ENCODE data around the gene CD40.

CD40 gene

DNA sequence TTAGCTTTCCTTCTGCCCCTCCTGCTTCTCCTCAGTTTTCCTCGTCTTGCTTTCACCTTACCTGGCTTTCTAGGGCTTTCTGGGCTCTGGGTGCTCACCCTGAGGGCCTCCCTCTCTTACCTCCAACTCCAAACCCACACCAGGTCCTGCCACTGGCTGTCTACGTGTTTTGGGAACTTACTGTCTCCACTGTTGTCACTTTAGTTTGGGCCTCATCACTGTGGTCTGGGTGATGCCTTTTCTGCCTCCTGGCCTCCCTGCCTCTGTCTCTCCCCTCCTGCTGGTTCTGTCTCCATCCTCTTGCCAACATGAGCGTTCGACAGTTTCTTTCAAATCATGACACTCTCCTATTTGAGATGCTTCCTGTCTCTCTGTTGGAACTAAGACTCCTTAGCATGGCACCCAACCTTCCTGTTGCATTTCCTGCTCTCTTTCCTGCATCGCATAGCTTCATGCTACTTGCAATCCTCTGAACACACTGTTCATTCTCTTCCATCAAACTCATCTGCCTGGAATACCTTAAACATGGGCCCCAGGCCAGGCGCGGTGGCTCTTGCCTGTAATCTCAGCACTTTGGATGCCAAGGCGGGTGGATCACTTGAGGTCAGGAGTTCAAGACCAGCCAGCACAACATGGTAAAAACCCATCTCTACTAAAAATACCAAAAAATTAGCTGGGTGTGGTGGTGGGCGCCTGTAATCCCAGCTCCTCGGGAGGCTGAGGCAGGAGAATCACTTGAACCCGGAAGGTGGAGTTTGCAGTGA lies 5.5 kb downstream of the CD40 start:
- DNase-seq = no peak

DNA sequence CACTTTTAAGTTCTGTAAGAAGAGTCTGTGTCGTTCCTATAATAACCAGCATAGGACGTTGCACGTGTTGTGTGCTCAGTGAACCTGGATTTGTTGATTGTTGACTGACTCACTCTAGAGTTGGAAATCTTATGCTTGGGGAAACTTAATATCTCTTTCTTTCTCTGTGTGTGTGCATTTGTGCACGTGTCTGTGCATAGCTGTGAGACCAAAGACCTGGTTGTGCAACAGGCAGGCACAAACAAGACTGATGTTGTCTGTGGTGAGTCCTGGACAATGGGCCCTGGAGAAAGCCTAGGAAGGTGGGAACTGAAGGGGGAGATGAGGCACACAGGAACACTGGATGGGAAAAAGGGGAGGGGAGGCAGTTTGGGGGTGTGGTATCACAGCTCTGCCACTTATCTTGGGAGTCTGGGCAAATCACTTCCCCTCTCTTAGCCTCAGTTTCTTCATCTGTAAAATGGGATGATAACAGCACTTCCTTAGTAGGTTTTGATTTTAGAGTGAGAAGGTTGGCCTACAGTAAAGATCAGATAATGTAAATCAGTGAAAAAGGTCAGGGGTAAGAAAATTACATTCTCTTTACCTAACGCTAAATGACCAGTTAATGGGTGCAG lies 8.4 kb downstream of the CD40 start:
- DNase-seq = no peak

DNA sequence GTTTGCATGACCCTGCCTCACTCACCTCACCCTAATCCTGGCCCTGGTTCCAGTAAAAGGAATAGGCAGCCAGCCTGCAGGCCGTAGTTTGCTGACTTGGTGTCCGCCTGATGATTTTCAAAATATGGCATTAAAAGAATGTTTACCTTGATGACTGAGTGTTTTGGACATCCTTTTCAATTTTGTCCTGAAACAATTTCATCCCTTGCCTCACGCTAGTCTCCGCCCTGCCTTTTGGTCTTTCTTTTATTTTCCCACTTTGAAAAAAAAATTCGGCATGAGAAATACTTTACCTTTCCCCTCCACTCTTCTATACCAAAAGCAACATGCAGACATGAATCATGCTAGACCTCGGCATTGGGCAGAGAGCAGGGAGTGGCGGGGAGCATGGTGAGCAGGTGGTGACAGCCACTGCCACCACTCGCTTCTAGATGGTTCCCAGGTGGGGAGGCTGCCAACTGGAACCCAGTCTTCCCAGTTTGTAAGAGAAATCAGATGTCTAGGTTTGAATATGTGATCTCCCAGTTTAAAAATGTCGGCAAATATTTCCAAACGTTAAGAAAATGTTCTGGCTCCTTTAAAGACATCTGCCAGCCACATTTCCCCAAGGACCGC lies 9.4 kb downstream of the CD40 start:
- DNase-seq = no peak

GRCh38 chr20:46128310-46129151 lies 10.4 kb downstream of the CD40 start:
- no peak for DNase-seq

- DNase-seq = no peak
Measured at GRCh38 chr20:46129955-46130481, 11.9 kb downstream of the CD40 start.

- DNase-seq = no peak
Measured at GRCh38 chr20:46130534-46130933, 12.4 kb downstream of the CD40 start.

- DNase-seq = no peak
Measured at GRCh38 chr20:46131396-46131795, 13.3 kb downstream of the CD40 start.

DNA sequence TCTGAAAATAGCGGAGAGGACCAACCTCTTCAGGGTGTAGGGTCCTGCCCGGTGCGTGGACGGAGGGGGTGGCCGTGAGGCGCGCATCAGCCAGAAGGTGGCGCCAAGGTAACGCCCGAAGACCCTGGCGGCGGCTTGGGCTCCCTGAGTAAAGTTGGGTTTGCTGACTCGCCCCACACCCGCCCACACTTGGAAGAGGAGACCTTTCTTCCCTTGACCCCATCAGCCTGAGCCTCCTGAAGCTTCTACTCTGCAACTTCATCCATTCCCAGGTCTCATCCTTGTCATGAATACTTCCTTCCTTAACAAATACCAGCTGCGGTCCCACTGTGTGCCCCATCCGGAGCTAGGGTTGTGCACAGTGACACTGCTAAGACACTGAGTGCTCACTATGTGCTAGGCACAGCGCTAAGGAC lies 14.6 kb downstream of the CD40 start:
- DNase-seq = peak; percentile 33

GRCh38 chr20:46133886-46134654 lies 16.0 kb downstream of the CD40 start:
- DNase-seq = no peak

DNA sequence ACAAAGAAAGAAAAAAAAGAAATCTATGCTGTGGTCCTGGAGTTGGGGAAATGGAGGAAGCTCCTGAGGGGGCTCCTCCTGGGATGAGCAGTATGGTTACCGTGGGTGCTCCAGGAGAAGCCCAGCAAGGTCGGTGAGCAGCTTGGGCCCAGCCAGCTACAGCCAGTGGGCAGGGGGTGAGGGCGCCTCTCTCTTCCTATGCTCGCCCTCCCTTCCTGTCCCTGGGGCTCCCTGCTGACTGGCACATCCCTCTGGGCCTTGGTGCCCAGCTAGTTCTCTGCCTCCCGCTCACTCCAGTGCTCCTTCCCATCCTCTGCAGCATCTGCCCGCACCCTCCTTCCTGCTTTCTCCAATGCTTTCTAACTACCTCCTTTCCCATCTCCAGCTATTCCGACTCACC lies 16.6 kb downstream of the CD40 start:
- DNase-seq = no peak

DNA sequence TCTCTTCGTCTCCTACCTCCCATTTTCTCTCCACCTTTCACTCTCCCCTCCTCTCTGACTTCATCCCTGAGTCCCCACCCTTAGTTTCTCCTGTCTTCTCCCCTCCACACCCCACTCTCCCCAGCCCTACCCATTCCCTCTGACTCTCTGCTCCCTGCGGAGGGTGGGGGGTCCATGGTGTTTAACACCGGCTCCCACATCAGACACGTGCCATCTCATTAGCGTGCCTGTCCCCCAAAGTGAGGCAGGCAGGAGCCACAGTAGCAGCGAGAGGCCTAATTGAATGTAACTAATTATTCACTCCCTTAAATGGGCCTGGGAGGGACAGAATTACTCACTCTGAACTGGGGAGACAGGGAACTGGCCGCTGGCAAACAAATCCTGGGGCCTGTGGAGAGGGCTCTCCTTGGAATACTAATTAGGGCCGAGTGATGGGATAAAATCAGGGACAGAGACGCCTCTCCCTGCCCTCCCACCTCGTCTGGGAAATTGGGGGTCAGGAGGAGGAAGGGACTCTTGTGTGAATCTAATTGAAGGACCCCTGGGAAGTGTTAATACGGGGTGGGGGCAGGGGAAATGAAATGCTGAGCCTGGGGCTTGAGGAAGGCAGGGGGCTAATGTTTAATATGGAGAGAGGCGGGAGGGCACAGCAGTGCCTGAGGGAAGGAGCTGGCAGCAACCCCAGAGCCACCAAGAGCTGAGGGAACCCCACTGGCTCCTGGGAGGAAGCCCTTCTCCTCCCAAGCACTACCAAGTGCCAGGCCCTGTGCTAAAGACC lies 17.9 kb downstream of the CD40 start:
- DNase-seq = no peak

DNA sequence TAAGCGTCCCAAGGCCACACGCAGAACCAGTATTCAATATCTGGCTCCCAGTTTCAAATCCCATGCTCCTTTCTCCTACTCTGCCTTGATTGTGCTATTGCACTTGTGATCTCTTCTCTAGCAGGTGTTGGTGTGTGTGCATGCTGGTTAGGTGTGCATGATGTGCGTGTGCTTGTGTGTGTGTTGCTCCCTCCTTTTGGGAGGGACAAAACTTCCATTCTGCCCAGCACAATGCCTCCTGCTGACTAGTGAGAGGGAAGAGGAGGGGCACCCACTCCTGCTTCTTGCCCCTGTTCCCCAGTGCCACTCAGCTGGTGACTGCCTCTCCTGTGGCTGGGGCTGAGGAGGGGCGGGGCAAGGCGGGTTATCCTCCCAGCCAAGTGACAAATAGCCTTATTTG lies 19.7 kb downstream of the CD40 start:
- no peak for DNase-seq

DNA sequence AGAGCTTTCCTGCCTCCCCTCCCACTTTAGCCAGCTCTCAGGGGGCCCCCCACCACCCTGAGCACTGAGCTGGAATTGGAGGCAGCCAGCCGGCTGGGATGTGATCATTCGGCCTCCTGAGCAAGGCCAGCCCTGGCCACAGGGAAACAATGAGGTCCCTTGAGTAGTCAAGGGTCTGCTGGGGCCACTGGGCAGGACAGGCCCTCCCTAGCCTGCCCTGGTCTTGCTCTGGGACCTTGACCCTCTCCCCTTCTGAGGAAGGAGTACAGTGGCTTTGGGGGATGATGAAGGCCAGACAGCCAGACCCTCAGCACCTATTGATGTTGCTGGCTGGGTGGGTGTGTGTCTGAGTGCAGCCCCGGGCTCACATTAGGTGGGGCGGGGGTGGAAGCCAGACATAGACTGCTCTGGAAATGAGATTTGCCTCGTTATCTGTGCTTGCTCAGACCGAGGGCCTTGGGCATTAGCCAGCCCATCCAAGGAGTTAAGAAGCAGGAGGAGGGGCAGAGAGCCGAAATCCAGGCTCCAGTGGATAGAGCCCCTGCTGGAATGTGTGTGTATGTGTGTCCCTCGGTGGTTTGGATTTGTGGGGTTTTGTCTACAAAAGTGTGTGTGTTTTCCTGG lies 21.3 kb downstream of the CD40 start:
- DNase-seq = no peak

GRCh38 chr20:46139908-46140482 lies 21.9 kb downstream of the CD40 start:
- no peak for DNase-seq

- DNase-seq = no peak
Measured at GRCh38 chr20:46142124-46142523, 24.0 kb downstream of the CD40 start.

- no peak for DNase-seq
Measured at GRCh38 chr20:46144432-46145025, 26.4 kb downstream of the CD40 start.

DNA sequence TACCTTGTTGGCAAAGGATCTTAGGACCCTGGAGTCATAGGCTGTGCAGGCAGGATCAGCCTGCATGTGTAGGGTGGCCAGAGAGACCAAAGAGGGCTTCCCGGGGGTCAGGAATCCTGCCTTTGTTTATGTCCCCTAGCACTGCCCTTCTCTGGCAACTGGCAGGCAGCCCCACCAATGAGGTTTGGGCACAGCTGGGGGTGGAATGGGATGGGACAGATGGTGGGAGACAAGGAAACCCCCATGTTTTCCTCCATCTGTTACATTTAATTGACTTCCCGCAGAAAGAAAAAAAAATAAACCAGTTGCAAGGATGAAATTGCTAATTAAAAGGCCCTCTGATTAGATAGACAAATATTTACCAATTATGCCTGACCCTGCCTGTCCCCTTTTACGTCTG lies 27.6 kb downstream of the CD40 start:
- DNase-seq = no peak

DNA sequence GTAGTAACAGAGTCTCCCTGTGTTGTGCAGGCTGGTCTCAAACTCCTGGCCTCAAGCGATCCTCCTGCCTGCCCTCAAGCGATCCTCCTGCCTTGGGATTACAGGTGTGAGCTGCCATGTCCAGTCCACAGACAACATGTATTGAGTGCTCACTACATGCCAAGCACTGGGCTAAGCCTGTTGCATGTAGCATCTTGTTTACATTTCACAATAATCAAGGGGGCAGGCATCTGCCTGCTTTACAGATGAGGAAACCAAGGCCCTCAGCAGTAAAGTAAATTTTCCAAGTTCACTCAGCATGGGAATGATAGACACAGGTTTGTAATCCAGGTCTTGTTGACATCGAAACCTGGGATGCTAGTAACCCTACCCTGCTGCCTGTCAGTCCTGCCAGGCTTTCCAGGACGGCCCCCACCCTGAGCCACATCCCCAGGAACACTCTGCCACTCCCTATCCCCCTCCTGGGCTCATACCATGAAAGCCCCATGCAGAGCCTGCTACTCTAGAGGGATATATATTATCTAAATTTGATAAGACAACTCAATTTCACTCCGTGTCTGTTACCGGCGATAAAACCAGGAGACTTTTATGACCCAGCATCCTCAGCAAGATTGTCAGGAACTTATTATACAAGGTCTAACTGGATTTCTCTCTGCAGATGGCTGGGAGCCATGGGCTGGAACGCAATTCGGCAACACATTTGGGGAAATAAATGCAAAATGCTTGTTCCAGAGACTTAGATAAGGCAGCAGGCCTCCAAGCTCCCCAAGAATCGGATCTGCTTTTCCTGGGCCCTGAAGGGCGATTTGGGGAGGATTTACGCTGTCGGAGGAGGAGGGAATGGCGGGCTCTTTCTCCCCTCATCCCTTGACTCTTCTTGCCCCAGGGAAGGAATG lies 30.4 kb downstream of the CD40 start:
- DNase-seq = no peak

DNA sequence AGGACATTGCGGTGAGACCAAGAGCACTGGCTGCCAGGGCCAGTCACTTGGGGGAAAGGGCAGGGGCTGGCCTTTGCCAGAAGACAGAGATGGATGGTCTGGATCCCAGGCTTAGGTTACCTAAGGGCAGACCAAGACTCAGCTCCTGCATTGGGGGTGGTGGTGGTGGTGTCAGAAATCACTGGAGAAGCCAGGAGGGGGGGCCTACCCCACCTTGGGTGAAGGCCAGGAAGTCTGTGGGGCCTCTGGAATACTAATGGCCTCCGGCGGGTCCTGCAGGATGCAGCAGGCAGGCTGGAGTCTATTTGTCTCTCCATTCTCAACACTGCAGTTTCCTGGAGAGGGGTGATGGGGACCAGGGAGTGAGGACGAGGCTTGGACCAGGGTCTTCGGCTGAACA lies 32.8 kb downstream of the CD40 start:
- no peak for DNase-seq
